Stimulated activated CD8-positive, alpha-beta memory T cell treated with anti-CD3 and anti-CD28 coated beads, Interleukin-7, amount 100 ng/mL, for 1 hour (primary cell): ENCODE results near the gene TMEM119.

Experiments used
- DNase-seq, 2 donors: peaks; one replicate each; pipeline ENCODE4 v3.0.0-alpha.2; 2020; ENCODE audit warnings: low read depth in 2 of 2

The TMEM119 gene, protein sequence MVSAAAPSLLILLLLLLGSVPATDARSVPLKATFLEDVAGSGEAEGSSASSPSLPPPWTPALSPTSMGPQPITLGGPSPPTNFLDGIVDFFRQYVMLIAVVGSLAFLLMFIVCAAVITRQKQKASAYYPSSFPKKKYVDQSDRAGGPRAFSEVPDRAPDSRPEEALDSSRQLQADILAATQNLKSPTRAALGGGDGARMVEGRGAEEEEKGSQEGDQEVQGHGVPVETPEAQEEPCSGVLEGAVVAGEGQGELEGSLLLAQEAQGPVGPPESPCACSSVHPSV

DNA sequence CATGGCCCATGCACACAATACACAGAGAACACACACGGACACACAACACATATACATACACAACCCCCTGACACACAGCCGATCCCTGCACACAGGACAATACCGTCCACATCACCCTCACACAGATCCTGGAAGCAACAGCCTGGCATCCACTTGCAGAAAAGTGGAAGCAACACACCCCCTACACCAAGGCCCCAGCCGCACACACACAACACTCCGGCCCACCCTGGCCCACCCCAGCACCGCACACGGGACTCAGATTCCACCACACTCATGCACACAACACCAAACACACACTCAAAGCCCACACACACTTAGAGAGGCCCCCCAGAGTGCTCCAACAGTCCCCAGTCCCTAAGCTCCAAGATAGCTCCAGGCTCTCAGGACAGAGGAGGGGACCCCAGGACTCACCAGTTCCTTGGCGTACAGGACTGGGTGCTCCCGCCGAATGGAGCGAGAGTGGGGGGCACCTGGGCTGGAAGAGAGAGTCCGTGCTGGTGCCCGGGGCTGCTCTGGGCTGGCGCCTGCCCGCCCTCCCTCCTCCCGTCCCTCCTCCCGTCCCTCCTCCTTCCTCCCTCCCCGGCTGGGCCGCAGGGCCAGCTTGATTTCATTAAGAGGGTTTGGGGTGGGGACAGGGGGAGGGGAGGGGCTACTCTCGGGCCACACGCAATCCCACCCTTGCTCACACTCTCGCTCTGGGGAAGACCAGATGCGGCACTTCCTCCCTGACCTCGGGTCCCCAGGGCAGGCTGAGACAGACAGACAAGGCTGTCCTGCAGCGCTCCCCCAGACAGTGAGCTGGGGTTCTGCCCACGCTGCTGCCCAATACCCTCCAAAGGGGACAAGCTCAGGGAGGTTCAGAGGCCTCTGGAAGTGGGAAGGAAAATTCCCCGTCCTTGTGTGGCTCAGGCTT, at the start of gene TMEM119:
Gene TMEM119 (minus strand): TSS at position 526 of the 913 bp plus-strand sequence. CDS start 5,701 bp downstream, outside the sequence.
- no peak for DNase-seq

DNA sequence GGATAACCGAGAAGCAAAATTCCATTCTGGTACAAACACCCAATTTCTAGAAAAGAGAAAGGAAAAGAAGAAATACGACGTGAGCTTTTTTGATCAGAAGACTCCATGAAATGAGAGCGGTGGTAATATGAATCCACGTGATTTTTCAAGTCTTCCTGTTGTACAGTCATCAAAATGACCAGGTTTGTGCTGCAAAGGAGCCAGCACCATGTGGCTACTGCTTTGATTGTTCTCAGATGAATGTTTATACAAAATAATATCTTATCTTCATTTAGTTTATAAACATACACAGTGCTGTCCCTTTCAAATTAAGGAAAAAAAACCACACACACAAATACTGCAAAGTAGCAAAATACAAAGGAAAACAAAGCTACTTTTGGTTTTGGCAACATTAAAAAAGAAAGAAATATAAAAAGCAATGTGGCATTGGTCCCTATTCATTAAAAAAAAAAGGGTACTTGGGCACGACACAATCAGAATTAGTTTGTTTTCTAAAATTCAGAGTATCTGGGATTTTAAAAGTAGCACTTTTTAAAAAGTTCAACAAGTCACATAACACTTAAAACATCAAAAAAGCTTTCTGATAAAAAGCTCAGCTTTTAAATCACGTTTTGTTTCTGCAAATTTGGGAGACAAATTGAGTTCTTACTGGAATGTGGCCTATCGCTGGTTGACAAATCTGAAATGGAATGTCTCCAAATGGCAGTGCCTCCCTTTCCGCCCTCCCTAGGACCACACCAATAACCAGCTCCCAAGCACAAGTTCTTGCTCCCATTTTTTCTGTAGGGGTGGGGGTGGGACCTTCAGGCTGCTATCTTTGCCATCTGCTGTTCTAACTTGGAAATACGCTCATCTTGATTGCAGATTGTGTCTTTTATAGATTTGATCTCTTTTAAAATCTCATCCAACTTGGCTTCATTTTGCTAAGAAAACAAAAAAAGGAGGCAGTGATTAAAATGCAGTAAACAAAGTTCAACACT, 49.0 kb upstream of the TMEM119 start:
- DNase-seq = no peak

DNA sequence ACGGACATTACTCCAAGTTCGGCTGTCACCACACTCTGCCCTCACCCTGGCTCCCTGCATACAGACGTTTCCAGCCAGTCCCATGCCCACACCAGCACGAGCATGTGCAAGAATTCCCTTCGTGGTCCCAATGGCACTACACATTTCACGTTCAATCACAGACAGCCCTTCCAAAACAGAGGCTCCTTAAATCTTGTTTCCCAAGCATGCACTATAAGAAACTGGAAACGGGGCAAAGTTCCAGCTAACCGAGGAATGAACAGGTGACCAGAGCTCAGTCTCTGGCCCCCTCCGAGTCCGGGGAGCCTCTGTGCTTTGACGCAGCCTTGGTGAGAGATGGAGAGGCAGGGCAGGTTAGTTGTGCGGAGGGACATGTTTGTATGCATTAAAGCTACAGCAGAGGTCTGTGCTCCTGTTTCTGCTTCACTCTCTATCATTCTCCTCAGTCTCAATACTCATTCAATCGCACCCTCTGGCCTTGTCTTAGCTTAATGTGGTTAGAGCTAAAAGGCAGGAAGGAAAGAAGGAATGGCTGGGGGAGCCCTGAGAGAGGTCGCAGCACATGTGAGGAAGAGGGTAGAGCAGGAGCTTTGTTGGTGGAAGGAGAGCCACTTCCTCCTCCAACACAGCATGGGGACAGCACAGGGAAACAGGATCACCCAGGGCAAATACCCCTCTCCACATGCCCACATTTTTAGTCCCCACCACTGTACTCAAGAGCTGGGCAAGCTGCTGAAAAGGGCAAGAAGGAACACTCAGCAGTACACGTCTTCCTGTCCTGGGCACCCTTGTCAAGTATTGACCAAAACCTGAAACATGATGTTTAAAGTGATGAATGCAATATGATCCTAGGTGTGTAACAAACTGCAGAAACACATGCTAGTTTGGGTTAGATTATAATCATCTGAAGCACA, 48.1 kb upstream of the TMEM119 start:
- DNase-seq = no peak

DNA sequence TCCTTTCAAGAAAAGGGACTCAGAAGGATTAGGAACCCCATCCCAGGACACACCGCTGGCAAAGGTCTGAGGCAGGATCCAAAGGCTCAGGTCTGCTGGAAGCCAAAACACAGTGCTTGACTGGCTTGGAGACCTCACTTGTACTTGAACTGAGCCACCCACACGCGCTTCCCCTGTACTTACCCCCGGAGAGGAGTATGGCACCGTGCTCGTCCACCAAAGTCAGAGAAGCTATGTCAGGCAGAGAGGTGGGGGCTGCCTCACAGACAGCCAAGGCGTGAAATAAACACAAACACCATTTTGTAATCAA, 46.9 kb upstream of the TMEM119 start:
- DNase-seq = no peak

DNA sequence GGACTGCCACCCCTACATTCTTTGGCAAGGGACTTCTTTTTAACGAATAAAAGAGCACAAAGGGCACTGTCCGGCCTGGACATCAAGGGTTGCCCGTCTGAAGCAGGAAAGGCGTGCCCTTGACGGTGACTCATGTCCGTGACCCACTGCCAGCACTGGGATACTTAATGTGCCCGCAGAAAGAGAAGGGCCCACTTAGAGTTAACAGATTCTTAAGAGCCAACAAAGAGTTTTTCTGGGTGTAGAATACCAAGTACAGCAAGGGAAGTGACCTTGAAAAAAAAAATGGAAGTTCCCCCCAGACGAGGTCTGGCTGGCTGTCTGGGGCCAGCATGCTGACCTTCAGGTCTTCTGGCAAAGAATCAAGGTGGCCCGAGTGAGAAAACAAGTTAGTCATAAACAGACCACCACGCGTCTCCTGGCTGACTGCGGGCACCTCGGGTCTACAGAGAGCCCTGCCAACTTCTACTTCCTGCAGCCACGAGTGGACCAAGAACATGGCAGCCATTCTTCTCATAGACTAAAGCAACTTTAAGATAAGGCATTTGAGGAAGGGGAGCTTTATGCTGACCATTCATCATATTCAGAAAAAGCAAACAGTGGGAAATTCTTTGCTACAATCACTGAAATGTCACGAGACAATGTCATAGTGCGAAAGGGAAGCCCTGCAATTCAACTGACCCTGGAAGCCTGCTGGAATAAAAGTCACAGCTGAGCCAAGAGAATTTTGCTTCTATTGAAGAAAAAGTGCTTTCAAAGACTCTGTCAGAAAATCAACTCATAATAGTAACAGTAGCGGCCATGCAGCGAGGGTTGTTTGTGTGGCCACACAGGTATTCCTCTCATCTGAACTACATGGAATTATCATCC, 46.3 kb upstream of the TMEM119 start:
- no peak for DNase-seq

DNA sequence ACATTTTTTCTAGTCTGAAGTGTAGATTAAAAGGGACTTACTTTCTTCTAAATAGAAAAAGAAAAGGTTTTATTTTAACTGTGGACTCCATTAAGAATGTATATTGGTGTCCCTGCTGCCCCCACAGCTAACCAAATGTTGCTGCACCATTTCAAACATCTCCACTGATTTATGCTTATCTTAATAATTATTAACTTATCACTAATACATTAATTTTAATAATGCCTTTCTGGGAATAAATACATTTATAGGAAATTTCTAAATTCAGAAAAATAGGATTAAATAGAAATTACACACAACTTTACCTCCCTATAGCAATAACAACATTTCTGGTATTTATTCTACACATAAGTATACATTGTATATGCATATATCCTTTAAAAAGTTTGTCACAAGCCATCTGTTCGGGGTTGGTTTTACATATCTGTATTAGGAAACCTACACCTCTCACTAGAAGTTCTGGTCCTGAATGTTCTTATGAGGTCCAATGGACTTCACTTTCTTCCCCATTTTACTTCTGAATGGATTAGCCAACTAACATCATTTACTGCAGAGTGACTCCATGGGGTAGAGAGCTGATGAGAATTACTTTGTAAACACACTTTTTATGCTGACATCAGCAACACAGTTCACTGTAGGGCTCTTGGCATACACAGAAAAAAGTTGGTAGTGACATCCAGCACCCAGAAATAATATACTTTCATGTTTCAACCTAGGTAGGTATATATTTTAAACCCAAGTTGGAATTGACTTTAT, 45.2 kb upstream of the TMEM119 start:
- no peak for DNase-seq

DNA sequence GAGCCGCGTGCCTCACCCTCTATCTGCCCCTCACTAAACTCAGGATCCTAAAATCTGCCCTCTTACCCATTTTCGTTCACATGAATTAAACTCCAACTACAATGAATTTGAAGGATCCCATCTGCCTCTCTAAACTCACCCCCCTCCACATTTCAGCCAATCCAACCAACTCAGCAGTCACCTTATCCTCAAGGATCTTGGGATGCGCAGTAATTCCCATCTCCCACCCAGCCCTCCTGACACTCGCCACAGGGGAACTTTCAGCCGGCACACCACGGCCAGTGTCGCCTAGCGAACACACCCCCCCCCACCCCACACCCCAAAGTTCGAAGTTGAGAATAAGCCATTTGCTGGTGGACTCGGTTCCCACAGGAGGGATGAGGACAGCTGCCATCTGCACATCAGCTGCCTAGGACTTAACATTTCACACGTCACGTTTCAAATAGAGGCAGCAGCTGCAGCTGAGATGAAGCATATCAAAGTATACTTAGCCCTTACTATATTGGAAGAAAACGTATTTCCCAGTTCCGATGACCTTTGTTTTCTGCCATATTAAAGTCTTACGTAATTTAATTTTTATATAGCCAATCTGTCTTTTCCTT, 44.5 kb upstream of the TMEM119 start:
- no peak for DNase-seq

DNA sequence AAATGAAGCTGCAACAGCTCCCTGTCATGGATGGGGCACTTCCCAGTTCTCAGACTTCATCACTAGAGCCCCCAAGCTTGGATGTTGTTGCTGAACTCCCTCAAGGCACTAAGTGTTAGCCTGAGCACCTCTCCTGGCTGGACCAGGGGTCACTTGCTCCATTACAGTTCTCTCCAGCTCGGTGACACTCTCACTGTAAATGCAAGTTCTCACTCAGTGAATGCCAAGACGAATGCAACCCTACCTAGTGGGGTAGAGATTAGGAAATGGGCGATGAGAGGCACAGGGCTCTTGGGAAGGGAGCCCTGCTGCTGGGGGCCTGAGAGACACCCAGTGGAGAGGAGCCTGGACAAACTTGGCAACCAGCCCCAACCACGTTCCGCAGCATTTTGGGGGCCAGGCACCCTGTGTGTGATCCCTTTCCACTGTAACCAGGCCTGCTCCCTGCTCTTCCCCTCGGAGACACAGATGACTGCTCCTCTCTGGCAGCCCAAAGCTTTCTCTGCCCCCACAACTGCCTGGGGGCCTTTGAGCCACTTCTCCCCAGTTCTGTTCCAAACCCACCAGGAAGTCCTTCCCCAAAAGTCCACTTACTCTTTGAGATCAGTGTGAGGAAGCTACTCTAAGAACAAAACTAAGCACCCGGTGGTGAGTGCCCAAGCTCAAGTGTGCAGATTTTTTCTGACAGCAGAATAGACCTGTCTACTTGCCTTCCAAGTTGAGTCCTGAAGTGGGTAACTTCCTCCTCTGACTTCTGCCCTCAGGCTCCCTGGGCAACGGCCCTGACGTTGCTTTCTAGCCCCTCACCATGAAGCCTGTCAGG, 43.8 kb upstream of the TMEM119 start:
- no peak for DNase-seq

DNA sequence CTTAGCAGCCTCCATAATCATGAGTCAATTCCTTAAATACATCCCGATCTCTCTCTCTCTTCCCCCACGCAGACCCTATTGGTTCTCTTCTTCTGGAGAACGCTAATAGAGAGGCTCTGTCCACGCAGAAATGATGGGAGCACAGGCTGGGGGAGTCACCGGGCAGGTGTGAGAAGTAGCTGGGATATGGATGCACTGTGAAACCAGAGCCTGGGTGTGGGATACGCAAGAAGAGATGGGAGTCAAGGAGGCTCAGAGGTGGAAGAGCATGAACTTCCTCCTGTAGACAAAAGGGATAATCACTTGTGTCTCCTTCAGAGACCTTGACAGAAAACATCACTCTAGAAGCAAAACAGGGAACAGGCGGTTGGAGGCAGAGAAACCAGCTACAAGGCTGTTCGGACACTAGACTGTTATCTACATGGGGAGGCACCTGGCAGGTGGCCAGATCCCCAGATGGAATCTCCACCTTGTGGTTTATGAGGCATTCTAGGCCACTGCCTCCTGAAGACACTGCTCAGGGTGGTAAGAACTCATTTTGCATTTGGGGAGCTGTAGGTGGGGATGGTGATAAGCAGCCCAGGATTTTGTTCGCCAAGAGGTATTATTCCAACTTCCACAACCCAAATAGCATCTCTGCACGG, 43.0 kb upstream of the TMEM119 start:
- DNase-seq = no peak

DNA sequence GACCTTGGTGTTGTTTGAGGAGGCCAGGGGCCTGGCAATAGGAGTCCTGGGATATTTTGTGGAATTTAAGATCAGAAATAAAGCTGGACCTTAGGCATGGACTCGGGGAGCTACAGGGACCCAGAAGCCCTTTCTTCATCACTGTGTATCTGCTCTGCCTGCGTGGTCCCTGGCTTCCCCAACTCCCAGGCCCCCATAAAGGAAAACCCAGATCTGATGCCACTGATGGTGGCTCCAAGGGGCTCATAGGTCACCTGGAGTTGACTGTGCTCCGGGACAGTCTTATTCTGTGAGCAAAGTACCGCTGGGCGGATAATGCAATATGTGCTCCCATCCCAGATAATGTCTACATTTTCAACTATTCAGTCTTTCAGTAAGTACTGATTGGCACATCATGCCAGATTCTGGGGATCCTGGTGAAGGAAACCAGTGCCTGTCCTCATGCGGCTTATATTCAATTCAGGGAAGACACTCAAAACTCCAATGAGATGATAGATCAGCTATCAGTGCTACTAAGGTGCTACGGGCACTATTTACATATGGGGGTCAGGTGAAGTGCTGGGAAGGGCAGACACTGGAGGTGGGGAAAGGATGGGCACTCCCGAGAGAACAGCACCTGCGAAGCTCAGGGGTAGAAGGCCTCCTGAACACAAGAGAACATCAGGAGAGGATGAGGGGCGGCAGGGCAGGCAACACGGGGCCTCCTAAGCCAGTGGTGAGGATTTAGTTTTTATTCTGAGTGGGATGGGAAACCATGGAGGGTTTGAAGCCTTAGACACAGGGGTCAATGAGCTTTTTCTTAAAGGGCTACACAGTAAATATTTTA, 41.3 kb upstream of the TMEM119 start:
- no peak for DNase-seq

DNA sequence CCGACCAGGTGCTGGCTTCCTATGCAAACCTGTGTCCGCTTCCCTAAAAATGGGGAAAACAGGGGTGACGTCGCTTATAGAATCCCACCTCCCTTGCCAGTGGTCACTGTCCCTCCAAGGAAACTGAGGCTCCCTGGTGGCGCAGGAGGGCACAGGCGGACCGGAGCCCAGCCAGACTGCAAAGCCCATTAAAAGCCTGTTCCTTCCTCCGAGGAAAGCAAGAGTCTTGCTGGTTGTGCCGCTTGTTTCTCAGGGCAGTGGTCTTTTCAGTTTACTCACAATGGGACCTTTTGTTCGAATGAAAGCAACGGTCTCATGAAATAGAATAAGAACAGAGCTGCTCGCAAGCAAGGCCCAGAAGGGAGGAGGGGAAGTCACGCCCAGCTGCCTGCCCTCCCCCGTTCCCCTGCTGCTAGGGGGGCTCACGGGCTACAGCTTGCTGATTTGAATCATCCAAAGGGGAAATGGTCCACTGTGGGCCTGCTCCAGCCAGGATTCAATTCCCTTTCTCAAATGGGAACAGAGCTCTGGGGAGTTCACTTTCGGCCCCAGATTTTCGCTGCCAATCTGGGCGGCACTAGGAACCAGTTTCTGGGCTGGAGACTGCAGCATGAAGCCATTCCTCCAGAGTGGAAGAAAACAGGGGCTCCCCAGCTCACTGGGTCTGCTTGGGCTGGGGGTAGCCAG, 40.4 kb upstream of the TMEM119 start:
- no peak for DNase-seq

DNA sequence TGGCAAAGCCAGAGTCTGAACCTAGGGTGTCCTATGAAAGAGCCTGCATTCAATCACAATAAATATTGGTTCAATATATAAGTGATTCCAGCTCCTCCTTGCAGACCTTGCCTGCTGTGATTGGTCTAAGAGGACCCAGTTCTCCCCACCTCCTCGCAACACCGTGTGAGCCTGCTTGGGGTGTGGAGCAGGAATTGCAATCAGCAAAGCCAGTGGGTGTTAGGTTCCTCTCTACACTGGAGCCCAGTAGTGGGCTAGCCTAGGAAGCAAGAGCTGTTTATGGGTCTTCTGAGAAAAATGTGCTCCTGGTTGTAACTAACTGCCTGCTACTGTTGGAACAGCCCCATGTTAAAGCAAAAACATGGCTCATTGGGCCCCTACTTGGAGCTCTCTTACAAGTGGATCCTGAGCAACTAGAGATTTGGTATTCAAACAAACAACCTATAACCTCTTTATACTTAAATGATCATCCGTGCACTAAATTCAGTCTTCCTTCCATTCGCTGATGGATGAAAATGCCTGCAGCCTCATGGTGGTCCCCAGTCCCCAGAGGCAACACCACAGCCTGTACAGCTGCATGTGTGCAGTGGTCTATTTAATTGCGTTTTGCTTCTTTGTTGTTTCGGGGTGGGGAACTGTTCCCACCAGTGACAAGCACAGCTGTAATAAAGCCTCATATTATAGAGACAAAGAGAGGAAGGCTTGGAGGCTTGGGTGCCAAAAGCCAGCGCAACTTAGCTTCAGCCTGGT, 39.5 kb upstream of the TMEM119 start:
- no peak for DNase-seq

DNA sequence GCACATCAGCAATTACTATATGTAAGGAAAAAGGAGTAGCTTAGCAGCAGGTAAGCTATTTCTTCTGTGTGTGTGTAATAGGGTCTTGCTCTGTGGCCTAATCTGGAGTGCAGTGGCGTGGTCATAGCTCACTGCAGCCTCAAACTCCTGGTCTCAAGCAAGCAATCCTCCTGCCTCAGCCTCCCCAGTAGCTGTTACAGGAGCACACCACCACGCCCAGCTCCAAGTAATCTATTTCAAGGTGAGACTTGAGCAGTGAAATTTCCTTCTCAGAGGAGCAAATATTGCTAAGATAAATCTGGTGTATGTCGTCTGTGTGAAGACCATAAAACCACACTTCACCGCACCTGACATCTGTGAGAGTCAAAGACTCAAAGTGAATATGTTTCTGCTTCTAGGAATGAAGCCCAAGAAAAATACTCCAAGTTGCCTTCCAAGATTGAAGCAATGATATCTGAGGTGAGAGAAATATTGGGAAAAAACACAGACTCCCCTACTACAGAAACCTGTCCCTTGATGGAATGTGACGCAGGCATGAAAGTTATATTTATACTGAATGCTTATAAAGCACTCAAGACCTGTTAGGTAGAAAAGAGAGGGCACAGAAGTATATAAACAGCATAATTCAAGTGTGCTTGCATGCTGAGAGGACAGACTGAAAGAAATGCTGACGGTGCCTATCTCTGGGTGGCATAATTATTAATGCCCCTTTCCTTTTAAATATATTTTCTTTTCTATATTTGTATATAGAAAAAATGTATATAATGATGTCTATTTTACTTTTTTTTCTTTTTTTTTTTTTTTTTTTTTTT, 38.3 kb upstream of the TMEM119 start:
- no peak for DNase-seq
